Adrenal gland (tissue), 5 donors: ENCODE measurements around the gene SASS6.

Source experiments
- CTCF ChIP-seq, 6 experiments: fragments of 450-650 bp in 4 of 6; fragments of 200-600 bp in 2 of 6; sonication (generic) in 1 of 6; IDR thresholded peaks; 1 replicate in 5 of 6; 2 replicates in 1 of 6; pipeline versions ENCODE4 v1.5.1 to v1.8.0; 2016 to 2021; ENCODE audit warnings: antibody characterized with exemption in 6 of 6, mild to moderate bottlenecking in 2 of 6, moderate library complexity in 1 of 6
- POLR2A ChIP-seq, 2 donors: fragments of 450-650 bp; IDR thresholded peaks; one replicate each; pipeline ENCODE4 v1.6.1; 2017; ENCODE audit warnings: antibody characterized with exemption in 2 of 2, mild to moderate bottlenecking in 2 of 2, moderate library complexity in 1 of 2
- donor health status: DM: no; HTN: no; CAD: no.

- TF ChIP-seq CTCF (IDR thresholded peaks at IDR 0.05) (no peak), POLR2A (IDR thresholded peaks at IDR 0.05) (no peak)
Observed at GRCh38 chr1:100051401-100051800, 81.3 kb downstream of the SASS6 start.
